A549 (cell line): ENCODE data around the gene ZNF564.

Experiments
- BCL3 ChIP-seq: fragments of >200 bp; sonication (Bioruptor Twin); formaldehyde crosslinking; IDR thresholded peaks from 3 replicates; pipeline ENCODE4 v1.6.1; 2016
- CTCF ChIP-seq: fragments of >200 bp; sonication (Bioruptor Twin); formaldehyde crosslinking; IDR thresholded peaks from 3 replicates; pipeline ENCODE4 v1.5.1; 2016

- no peak for TF ChIP-seq BCL3
- no peak for TF ChIP-seq CTCF
Measured at GRCh38 chr19:12578641-12579040, 27.4 kb upstream of the ZNF564 start.
